ENCODE results near the gene DBT. TPM values are rescaled to one million over a fixed set of nuclear protein-coding genes. Genes with fewer than 3 reads are reported as not detected.
A peak's percentile ranks its signal among the peaks of the same experiment; 100 is the strongest.

DBT gene
- polyA plus RNA-seq, 1 of the 3 experiments (the other 2 are of a cell fraction) = 2.0 TPM

GRCh38 chr1:100164216-100164615 lies 85.4 kb downstream of the DBT start:
- Histone ChIP-seq H4K20me1 (ENCODE audit: insufficient read depth) (no peaks in the 10 kb centered on the region), H3K4me3 (ENCODE audit: low read depth in 2 of 2, low read length in 1 of 2) (no peak overlapping the region), H3K4me1 (ENCODE audit: control insufficient read depth in 1 of 2, insufficient read depth in 2 of 2, low read depth in 1 of 2, low read length in 1 of 2) (no peaks in the 10 kb centered on the region), H3K9me2 (no peaks in the 10 kb centered on the region), H3K79me2 (ENCODE audit: insufficient read depth) (no peaks in the 10 kb centered on the region), H3K9me3 (no peaks in the 10 kb centered on the region), H3K27me3 (ENCODE audit: insufficient read depth) (no peaks in the 10 kb centered on the region), H2AFZ (ENCODE audit: low read depth) (peak overlapping the region; percentile 49; the same call in 1 of the 2 replicates), H3F3A (replicated peaks; ENCODE audit: insufficient read depth) (no peaks in the 10 kb centered on the region), H3K9ac (no peak overlapping the region), H3K36me3 (replicated peaks in 1 of 2; ENCODE audit: control insufficient read depth in 1 of 2, insufficient read depth in 2 of 2, low read length in 1 of 2) (no peaks in the 10 kb centered on the region), H3K27ac (ENCODE audit: low read depth in 2 of 2, low read length in 1 of 2) (no peak overlapping the region), H3K4me2 (no peak overlapping the region)
- POLR2A ChIA-PET = no interaction called here
- 75% methylated on average over 2 of the region's 2 CpGs for WGBS (ENCODE audit: low lambda C conversion rate)
- DNase-seq = no peak
- CTCF ChIA-PET = interaction anchor here (1.1 to 2.2 kb wide), 3 partner anchors 8 to 252 kb away, joined by 3 to 5 read pairs (median 3); partner anchors contain the start of gene LRRC39
- TF ChIP-seq RFX5 (IDR thresholded peaks at IDR 0.05; ENCODE audit: low read length) (no peak), NFIC (IDR thresholded peaks at IDR 0.05; ENCODE audit: borderline replicate concordance) (no peak), CTCF (IDR thresholded peaks at IDR 0.05) (no peak), CHD2 (IDR thresholded peaks at IDR 0.05; ENCODE audit: low read length, partially characterized antibody) (no peak), REST (IDR thresholded peaks at IDR 0.05; ENCODE audit: low read depth, low read length) (no peak), FOXJ3 (CRISPR knock-in tag; IDR thresholded peaks at IDR 0.05) (no peak)

- no peaks in the 10 kb centered on the region for H3K79me2 ChIP-seq (ENCODE audit: insufficient read depth)
- H3K4me2 ChIP-seq = no peak overlapping the region
- no peaks in the 10 kb centered on the region for H3K9me2 ChIP-seq
- no peaks in the 10 kb centered on the region for H3F3A ChIP-seq (replicated peaks; ENCODE audit: insufficient read depth)
- H3K27ac ChIP-seq (ENCODE audit: low read depth in 2 of 2, low read length in 1 of 2) = no peak overlapping the region
- no peak for TF ChIP-seq MXI1 (IDR thresholded peaks at IDR 0.05; ENCODE audit: low read depth, low read length)
- TF ChIP-seq POLR2AphosphoS5 (IDR thresholded peaks at IDR 0.05; ENCODE audit: low read depth, low read length) = no peak
- TF ChIP-seq PBX3 (IDR thresholded peaks at IDR 0.05) = no peak
- no peak for TF ChIP-seq GABPA (IDR thresholded peaks at IDR 0.05; ENCODE audit: low read depth)
- no peak for TF ChIP-seq NFIC (IDR thresholded peaks at IDR 0.05; ENCODE audit: borderline replicate concordance)
- TF ChIP-seq TCF12 (IDR thresholded peaks at IDR 0.05) = no peak
- no peak for TF ChIP-seq ELF1 (IDR thresholded peaks at IDR 0.05)
- TF ChIP-seq GATA2 (CRISPR knock-in tag; IDR thresholded peaks at IDR 0.05) = no peak
- TF ChIP-seq RFX5 (IDR thresholded peaks at IDR 0.05; ENCODE audit: low read length) = no peak
- no peak for TF ChIP-seq EP300 (IDR thresholded peaks at IDR 0.05; ENCODE audit: borderline replicate concordance in 1 of 2, low read depth in 1 of 2, low read length in 1 of 2)
- H4K20me1 ChIP-seq (ENCODE audit: insufficient read depth) = no peaks in the 10 kb centered on the region
- H3K9me3 ChIP-seq = no peaks in the 10 kb centered on the region
- H2AFZ ChIP-seq (ENCODE audit: low read depth) = no peak overlapping the region
- ChIA-PET CTCF (interaction anchor here (1.0 kb wide), 2 partner anchors 11 to 296 kb away, joined by 4 read pairs; no protein-coding TSS in a partner anchor), POLR2A (no interaction called here)
- no peaks in the 10 kb centered on the region for H3K4me1 ChIP-seq (ENCODE audit: control insufficient read depth in 1 of 2, insufficient read depth in 2 of 2, low read depth in 1 of 2, low read length in 1 of 2)
- H3K27me3 ChIP-seq (ENCODE audit: insufficient read depth) = no peaks in the 10 kb centered on the region
- no peak overlapping the region for H3K4me3 ChIP-seq (ENCODE audit: low read depth in 2 of 2, low read length in 1 of 2)
- no peak overlapping the region for H3K9ac ChIP-seq
- DNase-seq = no peak
- no peaks in the 10 kb centered on the region for H3K36me3 ChIP-seq (replicated peaks in 1 of 2; ENCODE audit: control insufficient read depth in 1 of 2, insufficient read depth in 2 of 2, low read length in 1 of 2)
Measured at GRCh38 chr1:100162881-100163280, 86.8 kb downstream of the DBT start.

Measured in SK-N-SH (cell line).